ENCODE results near the gene ENO4.

The ENO4 gene

GRCh38 chr10:116866987-116867595 lies 17.8 kb downstream of the ENO4 start:
- no peak for DNase-seq (ENCODE audit: low read depth in 2 of 2)

- no peak for DNase-seq (ENCODE audit: low read depth in 2 of 2)
Observed at GRCh38 chr10:116868198-116868676, 18.9 kb downstream of the ENO4 start.

- no peak for DNase-seq (ENCODE audit: low read depth in 2 of 2)
Observed at GRCh38 chr10:116868722-116869121, 19.4 kb downstream of the ENO4 start.

- DNase-seq (ENCODE audit: low read depth in 2 of 2), result no peak
Observed at GRCh38 chr10:116870949-116871348, 21.6 kb downstream of the ENO4 start.

- no peak for DNase-seq (ENCODE audit: low read depth in 2 of 2)
Observed at GRCh38 chr10:116873134-116873533, 23.8 kb downstream of the ENO4 start.

- no peak for DNase-seq (ENCODE audit: low read depth in 2 of 2)
Observed at GRCh38 chr10:116875897-116876296, 26.6 kb downstream of the ENO4 start.

- no peak for DNase-seq (ENCODE audit: low read depth in 2 of 2)
Observed at GRCh38 chr10:116877391-116877790, 28.1 kb downstream of the ENO4 start.

GRCh38 chr10:116878123-116878522 lies 28.8 kb downstream of the ENO4 start:
- no peak for DNase-seq (ENCODE audit: low read depth in 2 of 2)

GRCh38 chr10:116879817-116880216 lies 30.5 kb downstream of the ENO4 start:
- DNase-seq (ENCODE audit: low read depth in 2 of 2), result no peak

- no peak for DNase-seq (ENCODE audit: low read depth in 2 of 2)
Observed at GRCh38 chr10:116880716-116881482, 31.6 kb downstream of the ENO4 start.

GRCh38 chr10:116882639-116883038 lies 33.3 kb downstream of the ENO4 start:
- no peak for DNase-seq (ENCODE audit: low read depth in 2 of 2)

GRCh38 chr10:116886772-116887171 lies 37.5 kb downstream of the ENO4 start:
- no peak for DNase-seq (ENCODE audit: low read depth in 2 of 2)

- no peak for DNase-seq (ENCODE audit: low read depth in 2 of 2)
Observed at GRCh38 chr10:116888380-116889055, 39.2 kb downstream of the ENO4 start.

- DNase-seq (ENCODE audit: low read depth in 2 of 2), result no peak
Observed at GRCh38 chr10:116889066-116889465, 39.8 kb downstream of the ENO4 start.

- no peak for DNase-seq (ENCODE audit: low read depth in 2 of 2)
Observed at GRCh38 chr10:116891208-116891607, 41.9 kb downstream of the ENO4 start.

GRCh38 chr10:116892907-116893685 lies 43.8 kb downstream of the ENO4 start:
- no peak for DNase-seq (ENCODE audit: low read depth in 2 of 2)

- DNase-seq (ENCODE audit: low read depth in 2 of 2), result no peak
Observed at GRCh38 chr10:116893686-116894037, 44.4 kb downstream of the ENO4 start.

- no peak for DNase-seq (ENCODE audit: low read depth in 2 of 2)
Observed at GRCh38 chr10:116899626-116900025, 50.3 kb downstream of the ENO4 start.

GRCh38 chr10:116905845-116906210 lies 56.5 kb downstream of the ENO4 start:
- no peak for DNase-seq (ENCODE audit: low read depth in 2 of 2)

GRCh38 chr10:116907245-116907987 lies 58.1 kb downstream of the ENO4 start:
- DNase-seq (ENCODE audit: low read depth in 2 of 2), result no peak

- DNase-seq (ENCODE audit: low read depth in 2 of 2), result no peak
Observed at GRCh38 chr10:116909307-116909706, 60.0 kb downstream of the ENO4 start.

Data from stimulated activated CD4-positive, alpha-beta T cell treated with anti-CD3 and anti-CD28 coated beads, Interleukin-1b, Interleukin-23, amount 100 ng/mL, for 1 hour (primary cell).